Measurements from ENCODE around the gene ATXN7L1. TPM values are rescaled to one million over a fixed set of nuclear protein-coding genes. Genes with fewer than 3 reads are reported as not detected.

ATXN7L1 gene
- total and polyA plus RNA-seq, 2 of the 4 experiments (the other 2 are of a cell fraction) = 3.5 to 4.3 TPM

- ChIA-PET CTCF (no interaction called here), POLR2A (ENCODE audit: unreplicated experiment) (no interaction called here)
- Histone ChIP-seq H3K56ac (ENCODE audit: extremely low read depth, insufficient read depth, low read length) (no peak overlapping the region), H4K5ac (ENCODE audit: low read depth, low read length) (no peak overlapping the region; the same call in 1 of the 2 replicates), H4K91ac (ENCODE audit: insufficient read depth, low read depth, low read length) (no peak overlapping the region), H3K36me3 (ENCODE audit: control insufficient read depth, insufficient read depth, low read length) (no peaks in the 10 kb centered on the region), H4K20me1 (ENCODE audit: insufficient read depth, low read length) (peaks cover 13% of the 10 kb centered on the region; the same call in 1 of the 2 replicates), H3K4me1 (ENCODE audit: control insufficient read depth, insufficient read depth, low read length) (peaks cover 4% of the 10 kb centered on the region; the same call in 1 of the 2 replicates), H2AFZ (replicated peaks; ENCODE audit: low read length, poor library complexity) (peak overlapping the region; percentile 87), H2AK5ac (ENCODE audit: low read depth, low read length) (no peak overlapping the region), H3K27me3 (ENCODE audit: control insufficient read depth, insufficient read depth, low read length) (no peaks in the 10 kb centered on the region), H3K9me1 (ENCODE audit: insufficient read depth, low read length) (peaks cover 5% of the 10 kb centered on the region; the same call in 1 of the 2 replicates), H2BK120ac (ENCODE audit: low read depth, low read length) (no peak overlapping the region; the same call in 1 of the 2 replicates), H3K4me3 (ENCODE audit: insufficient read depth, low read depth, low read length) (no peak overlapping the region), H3K4ac (ENCODE audit: low read depth, low read length) (peak overlapping the region; percentile 29; the same call in 1 of the 2 replicates), H4K8ac (ENCODE audit: low read depth in 2 of 2, low read length in 2 of 2) (peak overlapping the region in 1 of 2 experiments; percentile 85; a peak in 2 of 4 replicates), H2BK15ac (ENCODE audit: low read depth, low read length) (no peak overlapping the region), H3K9ac (ENCODE audit: low read depth, low read length) (no peak overlapping the region), H3K79me1 (ENCODE audit: low read depth in 1 of 2, low read length in 2 of 2) (peaks cover 0 to 3% of the 10 kb centered on the region in 2 experiments; a peak in 1 of 4 replicates), H3K23ac (ENCODE audit: low read depth, low read length) (no peak overlapping the region), H3K18ac (ENCODE audit: low read depth, low read length) (no peak overlapping the region), H2BK20ac (ENCODE audit: low read depth, low read length) (no peak overlapping the region), H3K4me2 (ENCODE audit: low read depth, low read length) (peak overlapping the region; percentile 16; the same call in 1 of the 2 replicates), H3K14ac (replicated peaks; ENCODE audit: low read depth, low read length) (peak overlapping the region; percentile 76), H2BK5ac (ENCODE audit: low read depth, low read length, poor library complexity, severe bottlenecking) (no peak overlapping the region), H3K9me3 (ENCODE audit: control insufficient read depth, insufficient read depth, low read length) (no peaks in the 10 kb centered on the region), H3K27ac (ENCODE audit: insufficient read depth, low read length) (no peak overlapping the region), H2AK9ac (replicated peaks; ENCODE audit: low read depth, low read length, poor library complexity) (peak overlapping the region; percentile 46)
- TF ChIP-seq, protein P1, sequence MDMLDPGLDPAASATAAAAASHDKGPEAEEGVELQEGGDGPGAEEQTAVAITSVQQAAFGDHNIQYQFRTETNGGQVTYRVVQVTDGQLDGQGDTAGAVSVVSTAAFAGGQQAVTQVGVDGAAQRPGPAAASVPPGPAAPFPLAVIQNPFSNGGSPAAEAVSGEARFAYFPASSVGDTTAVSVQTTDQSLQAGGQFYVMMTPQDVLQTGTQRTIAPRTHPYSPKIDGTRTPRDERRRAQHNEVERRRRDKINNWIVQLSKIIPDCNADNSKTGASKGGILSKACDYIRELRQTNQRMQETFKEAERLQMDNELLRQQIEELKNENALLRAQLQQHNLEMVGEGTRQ (IDR thresholded peaks at IDR 0.05; ENCODE audit: low read depth, low read length) = no peak
- TF ChIP-seq SMC3 (IDR thresholded peaks at IDR 0.05; ENCODE audit: low read depth, low read length) (no peak), MAFK (IDR thresholded peaks at IDR 0.05; ENCODE audit: low read depth, low read length) (no peak), CEBPB (IDR thresholded peaks at IDR 0.05; ENCODE audit: low read depth, low read length) (no peak), MXI1 (IDR thresholded peaks at IDR 0.05; ENCODE audit: borderline replicate concordance, low read depth, low read length) (no peak), FOS (IDR thresholded peaks at IDR 0.05; ENCODE audit: low read depth, low read length) (no peak), POLR2A (IDR thresholded peaks at IDR 0.05; ENCODE audit: low read depth, low read length) (no peak), BHLHE40 (IDR thresholded peaks at IDR 0.05; ENCODE audit: low read depth, low read length) (no peak), RFX5 (IDR thresholded peaks at IDR 0.05; ENCODE audit: low read depth, low read length) (no peak), RCOR1 (IDR thresholded peaks at IDR 0.05; ENCODE audit: insufficient replicate concordance, low read length) (no peak), MAZ (IDR thresholded peaks at IDR 0.05; ENCODE audit: borderline replicate concordance, low read depth, low read length) (no peak), ELK1 (IDR thresholded peaks at IDR 0.05; ENCODE audit: borderline replicate concordance, low read depth, low read length) (no peak), RAD21 (IDR thresholded peaks at IDR 0.05; ENCODE audit: low read length) (no peak), CHD1 (IDR thresholded peaks at IDR 0.05; ENCODE audit: low read depth, low read length) (no peak)
- TF ChIP-seq, protein P2, sequence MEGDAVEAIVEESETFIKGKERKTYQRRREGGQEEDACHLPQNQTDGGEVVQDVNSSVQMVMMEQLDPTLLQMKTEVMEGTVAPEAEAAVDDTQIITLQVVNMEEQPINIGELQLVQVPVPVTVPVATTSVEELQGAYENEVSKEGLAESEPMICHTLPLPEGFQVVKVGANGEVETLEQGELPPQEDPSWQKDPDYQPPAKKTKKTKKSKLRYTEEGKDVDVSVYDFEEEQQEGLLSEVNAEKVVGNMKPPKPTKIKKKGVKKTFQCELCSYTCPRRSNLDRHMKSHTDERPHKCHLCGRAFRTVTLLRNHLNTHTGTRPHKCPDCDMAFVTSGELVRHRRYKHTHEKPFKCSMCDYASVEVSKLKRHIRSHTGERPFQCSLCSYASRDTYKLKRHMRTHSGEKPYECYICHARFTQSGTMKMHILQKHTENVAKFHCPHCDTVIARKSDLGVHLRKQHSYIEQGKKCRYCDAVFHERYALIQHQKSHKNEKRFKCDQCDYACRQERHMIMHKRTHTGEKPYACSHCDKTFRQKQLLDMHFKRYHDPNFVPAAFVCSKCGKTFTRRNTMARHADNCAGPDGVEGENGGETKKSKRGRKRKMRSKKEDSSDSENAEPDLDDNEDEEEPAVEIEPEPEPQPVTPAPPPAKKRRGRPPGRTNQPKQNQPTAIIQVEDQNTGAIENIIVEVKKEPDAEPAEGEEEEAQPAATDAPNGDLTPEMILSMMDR (conservative IDR thresholded peaks at IDR 0.05; ENCODE audit: low read depth, low read length) = no peak
- dilution Hi-C loops (cut with HindIII; ENCODE audit: low sequenced_read_pairs, unreplicated experiment) = no loop called here
- WGBS, 2 experiments (ENCODE audit: extremely low coverage in 2 of 2, insufficient read length in 1 of 2) = 66% methylated on average over 4 of the region's 25 CpGs; no CpG with 5 or more reads in 1 of the 2 experiments
- peak; percentile 85 for ATAC-seq (ENCODE audit: low read depth)
- no TSS peak for BruUV-seq (replicated peaks)
- DNase-seq = peak; percentile 50
- in situ Hi-C loops (cut with MboI; ENCODE audit: low sequenced_read_pairs) = no loop called here
- intact Hi-C loops (cut with micrococcal nuclease) = no loop called here
Measured at GRCh38 chr7:105678811-105679495, 197.4 kb downstream of the ATXN7L1 start.

Data from IMR-90 (cell line).